ENCODE results near the gene RAB37.
A peak's percentile ranks its signal among the peaks of the same experiment; 100 is the strongest.

The RAB37 gene

DNA sequence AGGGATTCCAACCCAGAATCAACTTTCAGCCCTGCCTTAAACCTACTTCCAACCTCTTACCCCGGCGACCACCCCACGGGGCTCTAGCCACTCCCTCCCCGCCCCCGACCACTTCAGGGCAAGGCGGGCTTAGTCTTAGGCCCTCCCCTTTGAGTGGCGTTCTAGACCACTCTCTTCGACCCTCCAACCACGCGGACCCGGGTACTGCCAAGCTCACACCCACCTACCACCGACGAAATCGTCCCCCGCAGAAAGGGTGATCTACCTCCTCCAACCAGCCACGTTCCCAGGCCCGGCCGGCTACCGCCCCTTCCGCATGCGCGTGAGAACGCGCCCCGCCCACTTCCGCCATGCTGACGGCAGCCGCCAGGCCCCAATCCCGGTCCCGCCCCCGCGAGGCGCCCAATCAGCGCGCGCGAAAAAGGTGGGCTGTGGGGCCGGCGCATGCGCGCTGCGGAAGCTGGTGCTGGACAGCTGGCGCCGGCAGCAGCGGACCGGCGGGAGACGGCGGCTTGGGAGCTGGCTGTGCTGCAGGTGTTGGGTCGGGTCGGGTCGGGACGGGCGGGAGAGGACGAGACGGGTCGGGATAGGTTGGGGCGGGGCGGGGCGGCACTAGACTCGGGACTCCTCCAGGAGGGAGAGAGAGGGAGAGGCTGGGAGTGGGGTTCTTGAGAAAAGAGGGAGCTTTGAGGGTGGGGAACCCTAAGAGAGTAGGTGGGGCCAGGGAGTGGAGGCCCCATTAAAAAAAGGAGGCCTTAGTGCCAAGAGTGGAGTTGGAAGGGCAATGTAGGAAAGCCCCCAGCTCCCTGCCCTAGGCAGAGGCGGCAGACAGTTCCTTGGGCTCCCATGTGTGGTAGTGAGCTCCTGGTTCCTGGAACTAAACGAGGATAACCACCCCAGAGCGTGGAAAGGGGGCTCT is 39.2 kb downstream of the RAB37 start, which contains the start of gene NAT9 (continued):
- TF ChIP-seq PATZ1 (tag by site-specific recombination; IDR thresholded peaks at IDR 0.05) (peak; percentile 67), ZNF426 (tag by site-specific recombination; IDR thresholded peaks at IDR 0.05) (no peak), ZBTB49 (tag by site-specific recombination; IDR thresholded peaks at IDR 0.05; ENCODE audit: low read depth) (no peak), ZNF658 (tag by site-specific recombination; IDR thresholded peaks at IDR 0.05) (no peak), ZNF623 (tag by site-specific recombination; IDR thresholded peaks at IDR 0.05) (no peak), ZNF10 (tag by site-specific recombination; IDR thresholded peaks at IDR 0.05) (no peak), ZNF24 (tag by site-specific recombination; IDR thresholded peaks at IDR 0.05) (0 out of 2 replicates have a peak, but pooled peaks have one; percentile 40), ZNF510 (tag by site-specific recombination; IDR thresholded peaks at IDR 0.05; ENCODE audit: insufficient replicate concordance) (no peak), ZFP69B (tag by site-specific recombination; IDR thresholded peaks at IDR 0.05) (peak; percentile 65), ZNF16 (tag by site-specific recombination; IDR thresholded peaks at IDR 0.05; ENCODE audit: low read depth) (no peak), REST (tag by site-specific recombination; IDR thresholded peaks at IDR 0.05) (peak; percentile 98), ZNF280C (tag by site-specific recombination; IDR thresholded peaks at IDR 0.05) (no peak), ZNF140 (tag by site-specific recombination; IDR thresholded peaks at IDR 0.05) (no peak), ZNF558 (tag by site-specific recombination; IDR thresholded peaks at IDR 0.05) (no peak), GLIS1 (tag by site-specific recombination; IDR thresholded peaks at IDR 0.05) (peak; percentile 75), BCL11B (tag by site-specific recombination; IDR thresholded peaks at IDR 0.05; ENCODE audit: low read depth) (no peak), ZSCAN30 (tag by site-specific recombination; IDR thresholded peaks at IDR 0.05) (no peak)
- TF ChIP-seq, protein P1, sequence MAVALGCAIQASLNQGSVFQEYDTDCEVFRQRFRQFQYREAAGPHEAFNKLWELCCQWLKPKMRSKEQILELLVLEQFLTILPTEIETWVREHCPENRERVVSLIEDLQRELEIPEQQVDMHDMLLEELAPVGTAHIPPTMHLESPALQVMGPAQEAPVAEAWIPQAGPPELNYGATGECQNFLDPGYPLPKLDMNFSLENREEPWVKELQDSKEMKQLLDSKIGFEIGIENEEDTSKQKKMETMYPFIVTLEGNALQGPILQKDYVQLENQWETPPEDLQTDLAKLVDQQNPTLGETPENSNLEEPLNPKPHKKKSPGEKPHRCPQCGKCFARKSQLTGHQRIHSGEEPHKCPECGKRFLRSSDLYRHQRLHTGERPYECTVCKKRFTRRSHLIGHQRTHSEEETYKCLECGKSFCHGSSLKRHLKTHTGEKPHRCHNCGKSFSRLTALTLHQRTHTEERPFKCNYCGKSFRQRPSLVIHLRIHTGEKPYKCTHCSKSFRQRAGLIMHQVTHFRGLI (tag by site-specific recombination; IDR thresholded peaks at IDR 0.05): no peak
- TF ChIP-seq, protein P2, sequence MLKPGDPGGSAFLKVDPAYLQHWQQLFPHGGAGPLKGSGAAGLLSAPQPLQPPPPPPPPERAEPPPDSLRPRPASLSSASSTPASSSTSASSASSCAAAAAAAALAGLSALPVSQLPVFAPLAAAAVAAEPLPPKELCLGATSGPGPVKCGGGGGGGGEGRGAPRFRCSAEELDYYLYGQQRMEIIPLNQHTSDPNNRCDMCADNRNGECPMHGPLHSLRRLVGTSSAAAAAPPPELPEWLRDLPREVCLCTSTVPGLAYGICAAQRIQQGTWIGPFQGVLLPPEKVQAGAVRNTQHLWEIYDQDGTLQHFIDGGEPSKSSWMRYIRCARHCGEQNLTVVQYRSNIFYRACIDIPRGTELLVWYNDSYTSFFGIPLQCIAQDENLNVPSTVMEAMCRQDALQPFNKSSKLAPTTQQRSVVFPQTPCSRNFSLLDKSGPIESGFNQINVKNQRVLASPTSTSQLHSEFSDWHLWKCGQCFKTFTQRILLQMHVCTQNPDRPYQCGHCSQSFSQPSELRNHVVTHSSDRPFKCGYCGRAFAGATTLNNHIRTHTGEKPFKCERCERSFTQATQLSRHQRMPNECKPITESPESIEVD (tag by site-specific recombination; IDR thresholded peaks at IDR 0.05): no peak
- TF ChIP-seq, protein P3, sequence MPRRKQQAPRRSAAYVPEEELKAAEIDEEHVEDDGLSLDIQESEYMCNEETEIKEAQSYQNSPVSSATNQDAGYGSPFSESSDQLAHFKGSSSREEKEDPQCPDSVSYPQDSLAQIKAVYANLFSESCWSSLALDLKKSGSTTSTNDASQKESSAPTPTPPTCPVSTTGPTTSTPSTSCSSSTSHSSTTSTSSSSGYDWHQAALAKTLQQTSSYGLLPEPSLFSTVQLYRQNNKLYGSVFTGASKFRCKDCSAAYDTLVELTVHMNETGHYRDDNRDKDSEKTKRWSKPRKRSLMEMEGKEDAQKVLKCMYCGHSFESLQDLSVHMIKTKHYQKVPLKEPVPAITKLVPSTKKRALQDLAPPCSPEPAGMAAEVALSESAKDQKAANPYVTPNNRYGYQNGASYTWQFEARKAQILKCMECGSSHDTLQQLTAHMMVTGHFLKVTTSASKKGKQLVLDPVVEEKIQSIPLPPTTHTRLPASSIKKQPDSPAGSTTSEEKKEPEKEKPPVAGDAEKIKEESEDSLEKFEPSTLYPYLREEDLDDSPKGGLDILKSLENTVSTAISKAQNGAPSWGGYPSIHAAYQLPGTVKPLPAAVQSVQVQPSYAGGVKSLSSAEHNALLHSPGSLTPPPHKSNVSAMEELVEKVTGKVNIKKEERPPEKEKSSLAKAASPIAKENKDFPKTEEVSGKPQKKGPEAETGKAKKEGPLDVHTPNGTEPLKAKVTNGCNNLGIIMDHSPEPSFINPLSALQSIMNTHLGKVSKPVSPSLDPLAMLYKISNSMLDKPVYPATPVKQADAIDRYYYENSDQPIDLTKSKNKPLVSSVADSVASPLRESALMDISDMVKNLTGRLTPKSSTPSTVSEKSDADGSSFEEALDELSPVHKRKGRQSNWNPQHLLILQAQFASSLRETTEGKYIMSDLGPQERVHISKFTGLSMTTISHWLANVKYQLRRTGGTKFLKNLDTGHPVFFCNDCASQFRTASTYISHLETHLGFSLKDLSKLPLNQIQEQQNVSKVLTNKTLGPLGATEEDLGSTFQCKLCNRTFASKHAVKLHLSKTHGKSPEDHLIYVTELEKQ (tag by site-specific recombination; IDR thresholded peaks at IDR 0.05; ENCODE audit: borderline replicate concordance): no peak

Data from HEK293 (cell line).